ENCODE measurements around the gene ZNF385A.

The ZNF385A gene

DNA sequence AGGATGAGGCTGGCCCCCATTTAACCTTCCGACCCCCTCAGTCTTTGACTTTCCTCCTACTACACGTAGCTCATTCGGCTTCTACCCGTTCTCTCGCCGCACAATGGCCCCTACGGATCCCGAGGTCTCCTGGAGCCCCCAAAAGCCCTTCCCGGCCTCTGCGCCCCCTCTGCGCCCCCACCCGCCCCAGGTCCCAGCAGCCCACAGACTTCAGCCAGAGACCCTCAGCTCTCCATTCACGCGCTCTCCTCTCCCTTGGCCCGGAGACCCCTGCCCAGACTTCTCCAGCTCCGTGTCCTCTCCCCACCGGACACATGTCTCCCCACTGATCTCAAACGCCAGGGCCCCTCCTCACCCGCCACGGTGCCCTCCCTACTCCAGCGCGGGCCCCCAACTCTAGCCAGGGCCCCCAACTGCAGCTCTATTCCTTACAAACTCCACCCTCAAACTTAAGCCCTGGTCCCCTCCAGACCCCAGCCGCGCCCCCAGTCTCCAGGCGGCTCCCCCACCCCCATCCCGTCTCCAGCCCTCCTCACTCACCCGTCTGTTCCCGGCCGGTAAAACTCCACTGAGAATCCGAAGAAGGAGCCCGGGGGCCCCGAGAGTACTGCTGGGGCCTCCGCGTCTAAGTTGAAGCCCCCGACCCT lies 34.0 kb upstream of the ZNF385A start:
- DNase-seq (ENCODE audit: extremely low read depth, insufficient read length): no peak
- H3K4me3 ChIP-seq (replicated peaks; ENCODE audit: low read depth, low read length): peak overlapping the region; percentile 51
- no peaks in the 10 kb centered on the region; the same call in 1 of the 2 replicates for H3K27me3 ChIP-seq (replicated peaks; ENCODE audit: control insufficient read depth, insufficient read depth, low read length)

DNA sequence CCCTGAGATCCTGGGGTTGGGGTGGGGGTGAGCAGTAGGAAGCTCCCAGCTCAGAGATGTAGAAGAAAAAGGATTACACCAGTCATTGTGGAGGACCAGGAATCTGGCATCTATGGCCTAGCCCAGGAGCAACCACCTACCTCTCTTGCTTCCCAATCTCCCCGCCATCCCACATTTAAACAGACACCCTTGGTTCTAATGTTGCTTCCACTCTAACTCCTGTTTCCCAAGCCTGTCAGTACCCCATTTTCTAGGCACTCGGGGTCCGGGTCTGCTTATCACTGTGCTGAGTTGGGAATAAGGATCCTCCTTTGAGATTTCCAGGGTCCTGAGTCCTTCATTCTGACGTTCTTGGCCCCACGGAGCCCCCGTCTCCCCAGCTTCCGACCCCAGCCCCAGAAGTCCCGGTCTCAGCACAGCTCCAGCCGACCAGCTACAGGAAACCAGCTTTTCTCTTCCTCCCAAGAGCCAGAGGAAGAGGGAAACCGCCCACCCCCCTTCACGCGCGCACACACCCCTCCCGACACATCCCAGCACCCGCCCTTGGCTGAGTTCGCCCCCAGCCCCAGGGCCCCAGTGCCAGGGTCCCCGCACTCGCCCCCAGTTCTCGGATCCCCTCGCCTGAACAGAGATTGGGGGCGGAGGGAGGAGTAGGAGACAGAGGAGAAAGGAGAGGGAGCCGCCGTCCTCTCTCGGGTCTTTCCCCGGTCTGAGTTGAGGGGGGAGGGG lies 33.3 kb upstream of the ZNF385A start:
- TF ChIP-seq, protein P1, sequence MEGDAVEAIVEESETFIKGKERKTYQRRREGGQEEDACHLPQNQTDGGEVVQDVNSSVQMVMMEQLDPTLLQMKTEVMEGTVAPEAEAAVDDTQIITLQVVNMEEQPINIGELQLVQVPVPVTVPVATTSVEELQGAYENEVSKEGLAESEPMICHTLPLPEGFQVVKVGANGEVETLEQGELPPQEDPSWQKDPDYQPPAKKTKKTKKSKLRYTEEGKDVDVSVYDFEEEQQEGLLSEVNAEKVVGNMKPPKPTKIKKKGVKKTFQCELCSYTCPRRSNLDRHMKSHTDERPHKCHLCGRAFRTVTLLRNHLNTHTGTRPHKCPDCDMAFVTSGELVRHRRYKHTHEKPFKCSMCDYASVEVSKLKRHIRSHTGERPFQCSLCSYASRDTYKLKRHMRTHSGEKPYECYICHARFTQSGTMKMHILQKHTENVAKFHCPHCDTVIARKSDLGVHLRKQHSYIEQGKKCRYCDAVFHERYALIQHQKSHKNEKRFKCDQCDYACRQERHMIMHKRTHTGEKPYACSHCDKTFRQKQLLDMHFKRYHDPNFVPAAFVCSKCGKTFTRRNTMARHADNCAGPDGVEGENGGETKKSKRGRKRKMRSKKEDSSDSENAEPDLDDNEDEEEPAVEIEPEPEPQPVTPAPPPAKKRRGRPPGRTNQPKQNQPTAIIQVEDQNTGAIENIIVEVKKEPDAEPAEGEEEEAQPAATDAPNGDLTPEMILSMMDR (IDR thresholded peaks at IDR 0.05; ENCODE audit: insufficient read depth, low read length, poor library complexity, severe bottlenecking): no peak
- no peak for DNase-seq (ENCODE audit: extremely low read depth, insufficient read length)
- no peaks in the 10 kb centered on the region for H3K36me3 ChIP-seq (ENCODE audit: control insufficient read depth, insufficient read depth, low read length)
- no peaks in the 10 kb centered on the region; the same call in 1 of the 2 replicates for H3K27me3 ChIP-seq (replicated peaks; ENCODE audit: control insufficient read depth, insufficient read depth, low read length)
- peak overlapping the region; percentile 51 for H3K4me3 ChIP-seq (replicated peaks; ENCODE audit: low read depth, low read length)

More for the DNA sequence above, 34.0 kb upstream of the ZNF385A start:
- TF ChIP-seq, protein P1 (IDR thresholded peaks at IDR 0.05; ENCODE audit: insufficient read depth, low read length, poor library complexity, severe bottlenecking): no peak
- H3K36me3 ChIP-seq (ENCODE audit: control insufficient read depth, insufficient read depth, low read length): no peaks in the 10 kb centered on the region

DNA sequence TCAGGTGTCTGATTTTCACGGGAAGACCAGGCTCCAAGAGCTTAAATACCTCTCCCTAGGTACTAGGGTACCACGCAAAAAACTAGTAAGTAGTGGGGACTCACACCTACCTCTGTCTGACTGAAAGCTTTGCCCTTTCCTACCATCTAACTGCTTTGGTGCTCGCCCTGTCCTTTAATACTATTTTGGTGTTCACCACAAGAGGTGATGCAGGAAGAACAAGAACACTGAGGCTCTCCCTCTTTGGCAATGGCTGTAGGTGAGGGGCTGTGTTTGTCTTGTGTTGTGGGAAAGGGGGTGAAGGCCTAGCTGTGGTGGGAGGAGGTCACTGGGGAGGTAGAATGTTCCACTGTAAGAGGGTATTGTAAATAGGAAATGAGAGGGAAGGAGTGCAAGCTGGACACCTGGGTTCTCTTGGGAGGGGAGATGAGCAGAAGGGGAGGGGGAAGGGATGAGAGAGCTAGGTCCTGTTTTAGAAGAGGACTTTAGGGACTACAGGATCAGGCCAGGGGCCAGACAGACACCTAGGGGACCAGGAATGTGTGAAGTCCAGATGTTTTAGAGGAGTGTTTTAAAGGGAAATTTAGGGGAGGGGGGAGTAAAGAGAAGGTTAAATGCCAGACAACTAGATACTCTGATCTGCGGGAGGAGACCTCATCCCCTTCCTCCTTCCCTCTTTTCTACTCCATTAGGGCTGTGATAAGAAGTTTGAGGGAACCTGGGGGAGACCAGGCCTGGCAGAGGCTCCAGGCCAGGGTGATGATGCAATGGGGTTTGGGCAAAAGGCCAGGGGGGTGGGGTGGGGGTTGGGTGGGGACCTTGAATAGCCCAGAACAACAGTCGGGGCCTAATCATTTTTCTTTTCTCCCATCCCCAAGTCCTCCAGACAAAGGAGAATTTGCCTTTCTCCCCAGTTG lies 32.4 kb upstream of the ZNF385A start:
- TF ChIP-seq, protein P1 (IDR thresholded peaks at IDR 0.05; ENCODE audit: insufficient read depth, low read length, poor library complexity, severe bottlenecking): no peak

DNA sequence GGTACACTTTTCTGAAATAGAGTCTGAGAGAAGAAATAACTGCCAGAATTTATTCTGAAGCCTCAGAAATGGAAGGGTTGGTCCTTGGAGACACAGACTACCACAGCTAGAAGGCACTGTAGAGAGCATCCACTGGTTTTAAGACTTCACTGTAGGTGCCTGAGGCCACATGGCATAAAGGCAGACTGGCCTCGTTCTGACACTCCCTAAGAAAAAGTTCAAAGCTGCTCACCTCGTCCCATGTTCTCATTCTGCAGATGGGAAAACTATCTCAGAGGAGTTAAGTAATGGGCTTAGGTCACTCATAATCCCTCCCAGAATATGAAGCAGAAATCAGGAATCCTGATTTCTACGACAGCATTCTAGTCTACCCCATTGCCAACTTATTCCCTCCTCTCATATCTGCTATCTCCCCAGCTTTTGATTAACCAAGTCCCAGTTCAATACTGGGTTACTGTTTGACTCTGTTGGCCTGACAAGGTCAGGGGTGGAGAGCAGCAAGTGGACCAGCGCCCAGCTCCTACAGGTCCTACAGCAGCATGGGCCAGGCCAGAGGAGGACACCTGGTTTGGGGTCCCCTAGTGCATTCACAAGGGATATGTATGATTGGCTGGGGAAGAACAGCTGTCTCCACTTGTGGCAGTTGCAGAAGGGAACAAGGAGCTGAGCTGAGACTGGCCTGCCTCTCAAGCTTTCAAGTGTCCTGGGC lies 30.8 kb upstream of the ZNF385A start:
- no peaks in the 10 kb centered on the region; the same call in 1 of the 2 replicates for H3K27me3 ChIP-seq (replicated peaks; ENCODE audit: control insufficient read depth, insufficient read depth, low read length)
- no peaks in the 10 kb centered on the region for H3K36me3 ChIP-seq (ENCODE audit: control insufficient read depth, insufficient read depth, low read length)
- no peak for DNase-seq (ENCODE audit: extremely low read depth, insufficient read length)
- H3K4me3 ChIP-seq (replicated peaks; ENCODE audit: low read depth, low read length): no peak overlapping the region
- TF ChIP-seq, protein P1 (IDR thresholded peaks at IDR 0.05; ENCODE audit: insufficient read depth, low read length, poor library complexity, severe bottlenecking): no peak

More for the DNA sequence above, 32.4 kb upstream of the ZNF385A start:
- H3K4me3 ChIP-seq (replicated peaks; ENCODE audit: low read depth, low read length): no peak overlapping the region
- no peaks in the 10 kb centered on the region; the same call in 1 of the 2 replicates for H3K27me3 ChIP-seq (replicated peaks; ENCODE audit: control insufficient read depth, insufficient read depth, low read length)
- no peaks in the 10 kb centered on the region for H3K36me3 ChIP-seq (ENCODE audit: control insufficient read depth, insufficient read depth, low read length)
- DNase-seq (ENCODE audit: extremely low read depth, insufficient read length): no peak
